NCI-H774 (cell line): Measurements from ENCODE around the gene NME7.
"Not testable (repeated sequence)": the region's sequence is repeated elsewhere in the genome, so short reads cannot be mapped to it uniquely, and the experiment has no call there.

Source experiments
- DNase-seq: peaks from one replicate; lab custom pipeline; 2025; lab: John Stamatoyannopoulos, UW

Gene NME7, protein sequence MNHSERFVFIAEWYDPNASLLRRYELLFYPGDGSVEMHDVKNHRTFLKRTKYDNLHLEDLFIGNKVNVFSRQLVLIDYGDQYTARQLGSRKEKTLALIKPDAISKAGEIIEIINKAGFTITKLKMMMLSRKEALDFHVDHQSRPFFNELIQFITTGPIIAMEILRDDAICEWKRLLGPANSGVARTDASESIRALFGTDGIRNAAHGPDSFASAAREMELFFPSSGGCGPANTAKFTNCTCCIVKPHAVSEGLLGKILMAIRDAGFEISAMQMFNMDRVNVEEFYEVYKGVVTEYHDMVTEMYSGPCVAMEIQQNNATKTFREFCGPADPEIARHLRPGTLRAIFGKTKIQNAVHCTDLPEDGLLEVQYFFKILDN

DNA sequence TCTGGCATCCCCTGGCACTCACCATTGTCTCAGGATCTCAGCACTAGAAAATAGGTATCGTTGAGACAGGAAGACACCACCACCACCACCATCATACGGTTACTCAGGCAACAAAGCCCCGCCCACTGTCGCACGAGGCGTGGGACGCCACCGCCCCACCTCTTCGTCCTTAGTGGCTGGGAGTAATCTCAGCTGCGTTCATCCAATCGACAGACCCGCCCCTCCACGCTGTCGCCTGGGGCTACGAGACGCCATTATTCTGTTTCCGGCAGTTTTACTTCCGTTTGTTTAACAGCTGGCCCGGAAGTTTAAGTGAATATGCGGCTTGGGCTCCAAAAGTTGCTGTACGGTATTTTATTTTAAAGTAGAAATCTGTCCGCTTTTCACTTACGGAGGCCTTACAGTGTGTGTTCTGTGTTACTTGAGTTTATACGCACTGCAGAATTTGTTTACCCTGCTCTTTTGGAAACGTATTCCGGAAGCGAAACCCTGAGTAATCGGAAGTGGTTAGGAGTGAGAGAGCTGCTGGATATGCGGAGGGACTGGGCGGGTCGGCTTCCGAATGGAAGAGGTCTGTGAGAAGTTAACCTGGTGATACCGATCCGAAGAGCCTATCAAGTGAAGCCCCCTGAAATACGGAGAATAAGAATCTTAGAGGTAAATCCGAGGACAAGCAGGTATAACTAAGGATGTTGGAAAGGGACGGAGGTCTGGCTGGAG, at the start of gene NME7, which contains the start of gene BLZF1:
NME7 (minus strand) TSS at position 112 of the 720 bp plus-strand sequence; CDS start at position 25, 87 bp downstream.
BLZF1 (plus strand) TSS at position 510 of the 720 bp plus-strand sequence. CDS start 1,328 bp downstream, outside the sequence.
- DNase-seq = peak; percentile 98

DNA sequence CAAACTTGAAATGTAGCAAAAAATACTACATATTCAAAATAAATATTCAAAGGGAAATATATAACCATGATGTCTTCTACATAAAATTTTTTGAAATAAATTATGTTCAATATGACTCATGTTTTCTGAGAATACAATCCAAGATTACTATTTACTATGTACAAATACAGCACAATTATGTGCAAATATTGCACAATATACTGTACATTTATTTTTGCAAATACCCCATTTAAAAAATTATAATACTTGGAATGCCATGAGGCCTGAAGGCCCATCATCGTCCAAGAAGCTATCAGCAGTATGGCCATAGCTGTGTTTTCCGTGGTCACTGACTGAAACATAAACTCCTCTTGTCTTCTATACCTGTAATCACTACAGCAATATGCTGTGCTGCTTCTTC, 47.4 kb upstream of the NME7 start:
- DNase-seq = no peak

DNA sequence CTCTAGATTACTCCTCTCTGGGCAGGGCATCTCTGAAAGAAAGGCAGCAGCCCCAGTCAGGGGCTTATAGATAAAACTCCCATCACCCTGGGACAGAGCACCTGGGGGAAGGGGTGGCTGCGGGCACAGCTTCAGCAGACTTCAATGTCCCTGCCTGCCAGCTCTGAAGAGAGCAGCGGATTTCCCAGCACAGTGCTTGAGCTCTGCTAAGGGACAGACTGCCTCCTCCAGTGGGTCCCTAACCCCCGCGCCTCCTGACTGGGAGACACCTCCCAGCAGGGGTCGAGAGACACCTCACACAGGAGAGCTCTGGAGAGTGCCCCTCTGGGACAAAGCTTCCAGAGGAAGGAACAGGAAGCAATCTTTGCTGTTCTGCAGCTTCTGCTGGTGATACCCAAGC, 40.7 kb upstream of the NME7 start:
- not testable (repeated sequence) for DNase-seq

DNA sequence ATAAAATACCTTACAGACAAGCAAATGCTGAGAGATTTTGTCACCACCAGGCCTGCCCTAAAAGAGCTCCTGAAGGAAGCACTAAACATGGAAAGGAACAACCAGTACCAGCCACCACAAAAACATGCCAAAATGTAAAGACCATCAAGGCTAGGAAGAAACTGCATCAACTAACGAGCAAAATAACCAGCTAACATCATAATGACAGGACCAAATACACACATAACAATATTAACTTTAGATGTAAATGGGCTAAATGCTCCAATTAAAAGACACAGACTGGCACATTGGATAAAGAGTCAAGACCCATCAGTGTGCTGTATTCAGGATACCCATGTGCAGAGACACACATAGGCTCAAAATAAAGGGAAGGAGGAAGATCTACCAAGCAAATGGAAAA, 35.0 kb upstream of the NME7 start:
- DNase-seq = not testable (repeated sequence)

DNA sequence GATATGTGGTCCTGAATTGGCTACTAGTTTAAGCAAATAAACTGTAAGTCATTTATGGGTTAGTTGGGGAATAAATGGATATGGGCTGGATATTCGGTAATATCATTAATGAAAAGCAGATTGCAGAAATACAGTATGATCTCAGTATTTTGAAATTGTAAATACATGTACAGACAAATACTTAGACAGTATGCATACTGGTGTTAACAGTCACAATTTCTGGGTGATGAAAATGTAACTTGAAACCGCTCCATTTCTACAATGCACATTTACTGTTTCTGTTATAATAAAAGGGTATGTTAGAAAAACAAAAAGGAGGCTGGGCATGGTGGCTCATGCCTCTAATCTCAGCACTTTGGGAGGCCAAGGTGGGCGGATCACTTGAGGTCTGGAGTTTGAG, 28.4 kb upstream of the NME7 start:
- no peak for DNase-seq

DNA sequence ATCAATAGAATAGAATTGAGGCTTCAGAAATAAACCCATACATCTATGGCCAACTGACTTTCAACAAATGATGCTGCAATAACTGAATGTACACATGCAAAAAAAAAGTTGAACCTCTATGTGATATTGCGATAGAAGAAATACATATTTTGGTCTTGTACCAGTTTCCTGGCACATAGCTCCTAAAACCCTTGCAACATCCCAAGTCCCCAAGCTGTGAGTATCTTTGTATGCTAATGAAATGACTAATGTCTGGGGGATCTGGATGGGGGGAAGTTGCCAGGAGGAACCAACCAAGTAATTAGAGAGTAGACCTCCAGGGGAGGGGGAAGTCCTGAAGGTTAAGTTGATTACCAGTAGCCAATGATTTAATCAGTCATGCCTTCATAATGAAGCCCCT, 24.8 kb upstream of the NME7 start:
- no peak for DNase-seq

DNA sequence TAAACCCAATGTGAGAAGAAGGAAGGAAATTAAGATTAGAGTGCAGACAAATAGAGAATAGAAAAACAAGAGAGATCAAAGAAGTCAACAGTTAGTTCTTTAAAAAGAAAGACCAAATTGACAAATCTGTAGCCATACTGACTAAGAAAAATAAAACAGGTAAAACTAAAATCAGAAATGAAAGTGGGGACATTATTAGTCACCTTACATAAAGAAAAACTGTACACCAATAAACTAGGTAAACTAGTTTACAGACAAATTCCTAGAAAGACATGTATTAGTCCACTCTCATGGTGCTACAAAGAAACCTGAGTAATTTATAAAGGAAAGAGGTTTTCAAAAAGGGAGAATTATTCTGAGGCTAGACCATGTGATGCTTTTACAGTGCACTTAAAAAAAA, 22.7 kb upstream of the NME7 start:
- DNase-seq = no peak

DNA sequence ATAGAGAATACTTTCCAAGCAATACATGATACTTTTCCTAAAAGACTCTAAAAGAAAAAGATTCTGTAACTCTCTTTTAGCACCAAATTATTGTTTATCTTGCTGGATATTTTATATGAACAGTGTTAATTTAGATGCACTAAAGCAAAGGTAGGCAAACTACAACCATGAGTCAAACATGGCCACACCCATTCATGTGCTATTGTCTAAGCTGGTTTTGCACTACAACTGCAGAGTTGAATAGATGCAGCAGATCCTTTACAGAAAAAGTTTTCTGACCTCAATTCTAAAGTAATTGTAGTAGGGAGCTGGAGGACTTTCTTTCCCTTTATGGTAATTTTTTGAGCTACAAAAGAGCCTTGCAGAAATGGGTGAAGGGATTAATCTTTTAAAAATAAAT, 19.8 kb upstream of the NME7 start:
- DNase-seq = no peak

DNA sequence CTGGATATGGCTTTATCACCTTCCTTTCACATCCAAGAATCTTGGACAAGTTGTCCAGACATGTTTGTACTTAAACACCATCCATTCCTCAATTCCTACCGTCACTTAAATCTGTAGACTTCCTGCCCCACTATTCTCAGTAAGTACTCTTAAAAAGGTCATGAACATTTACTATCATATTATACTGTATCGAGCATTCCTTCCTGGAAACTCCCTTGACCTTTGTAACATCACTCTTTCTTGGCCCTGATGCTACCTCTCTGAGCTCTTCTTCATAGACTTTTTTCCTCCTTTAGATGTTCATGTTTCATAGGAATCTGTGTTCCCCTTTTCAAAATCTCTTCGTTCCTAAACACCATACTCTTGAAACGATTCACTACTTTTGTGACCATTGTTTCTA, 15.9 kb upstream of the NME7 start:
- DNase-seq = no peak

DNA sequence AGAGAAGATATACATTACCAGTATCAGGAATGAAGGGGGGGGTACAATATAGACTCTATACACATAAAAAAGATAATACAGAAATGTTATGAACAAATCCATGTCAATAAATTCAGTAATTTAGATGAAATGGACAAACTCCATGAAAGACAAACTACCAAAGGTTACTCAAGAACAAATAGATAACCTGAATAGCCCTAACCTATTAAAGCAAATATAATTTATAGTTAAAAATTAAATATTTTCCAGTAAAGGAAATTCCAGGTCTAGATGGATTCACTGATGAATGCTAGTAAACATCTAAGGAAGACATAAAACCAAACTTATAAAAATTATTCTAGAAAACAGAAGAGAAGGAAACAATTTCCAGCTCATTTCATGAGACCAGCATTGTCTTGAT, 13.6 kb upstream of the NME7 start:
- DNase-seq = no peak

DNA sequence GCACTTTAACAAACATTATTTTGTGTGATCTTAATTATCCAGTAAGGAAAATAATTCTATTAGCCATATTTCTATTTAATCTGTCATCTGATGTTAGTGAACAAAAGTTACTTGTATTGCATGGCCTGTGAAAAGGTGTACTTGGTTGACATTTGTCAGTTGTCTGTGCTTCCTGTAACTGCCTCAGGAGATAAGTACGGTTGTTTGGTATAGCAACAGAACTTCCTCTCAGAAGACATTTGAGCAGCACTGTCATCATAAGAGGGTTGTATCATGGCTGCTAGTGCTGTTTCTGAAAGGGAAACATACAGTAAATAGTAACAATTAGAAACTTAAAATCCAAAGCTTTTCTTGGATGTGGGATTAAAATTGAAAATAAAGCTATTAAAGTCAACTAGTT, 3.8 kb upstream of the NME7 start:
- DNase-seq = no peak

DNA sequence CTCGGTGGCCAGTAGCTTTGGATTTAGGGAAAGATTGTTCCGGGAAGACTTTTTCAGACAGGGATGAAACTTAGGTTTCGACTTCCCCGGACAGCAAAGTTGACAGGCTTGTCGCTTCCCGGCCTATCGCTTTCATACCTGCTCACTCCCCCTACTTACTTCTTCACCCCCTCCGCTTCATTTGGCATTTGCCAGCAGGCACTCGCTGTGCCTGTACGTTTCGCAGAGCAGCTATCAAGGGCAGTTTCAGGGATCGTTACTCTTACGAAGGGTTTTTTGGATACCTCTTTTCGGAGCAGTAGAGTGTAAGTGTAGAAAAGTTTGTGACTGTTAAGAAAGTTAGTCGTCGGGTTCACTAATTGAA, 791 bp upstream of the NME7 start:
- DNase-seq = no peak

DNA sequence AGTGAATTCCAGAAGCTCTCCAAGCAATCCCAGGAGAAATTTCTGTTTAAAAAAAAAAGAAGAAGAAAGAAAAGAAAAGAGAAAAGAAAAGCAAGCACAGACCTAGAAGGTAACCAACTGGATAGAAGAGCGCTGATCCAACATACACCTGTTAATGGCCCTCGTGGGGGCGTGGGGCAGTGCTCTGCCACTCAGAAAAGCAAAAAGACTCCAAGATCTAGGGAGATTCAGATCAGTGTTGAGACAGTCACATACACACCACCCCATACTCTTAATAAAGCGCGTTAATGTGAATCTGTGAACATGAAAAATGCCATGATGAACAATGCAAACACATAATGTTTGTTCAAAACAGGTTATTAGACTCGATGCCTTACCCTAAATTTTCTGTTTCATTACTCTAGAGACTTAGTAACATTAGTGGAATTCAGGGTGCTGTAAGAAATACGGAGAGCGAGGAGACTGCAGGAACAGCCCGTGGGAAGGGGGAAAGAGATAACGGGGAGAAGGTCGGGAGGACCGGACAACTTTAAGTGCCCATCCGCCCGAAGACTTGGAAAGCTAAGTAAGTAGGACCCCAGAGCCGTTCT, 406 bp downstream of the NME7 start:
- no peak for DNase-seq

DNA sequence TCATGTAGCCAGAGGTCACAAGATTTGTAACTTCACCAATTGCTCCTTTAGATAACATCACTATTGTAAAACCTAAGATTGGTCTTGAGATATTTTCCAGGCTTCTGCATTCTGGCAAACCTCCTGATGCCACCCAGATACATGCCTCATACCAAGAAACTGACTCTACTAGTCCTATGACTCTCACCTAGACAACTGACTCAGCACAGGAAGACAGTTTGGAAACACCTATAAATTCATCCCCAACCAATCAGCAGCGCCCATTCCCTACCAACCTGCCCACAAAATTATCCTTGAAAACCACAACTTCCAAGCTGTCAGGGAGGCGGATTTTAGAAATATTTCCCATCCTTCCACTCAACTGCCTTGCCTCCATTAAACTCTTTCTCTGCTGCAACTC, 2.6 kb downstream of the NME7 start:
- no peak for DNase-seq

DNA sequence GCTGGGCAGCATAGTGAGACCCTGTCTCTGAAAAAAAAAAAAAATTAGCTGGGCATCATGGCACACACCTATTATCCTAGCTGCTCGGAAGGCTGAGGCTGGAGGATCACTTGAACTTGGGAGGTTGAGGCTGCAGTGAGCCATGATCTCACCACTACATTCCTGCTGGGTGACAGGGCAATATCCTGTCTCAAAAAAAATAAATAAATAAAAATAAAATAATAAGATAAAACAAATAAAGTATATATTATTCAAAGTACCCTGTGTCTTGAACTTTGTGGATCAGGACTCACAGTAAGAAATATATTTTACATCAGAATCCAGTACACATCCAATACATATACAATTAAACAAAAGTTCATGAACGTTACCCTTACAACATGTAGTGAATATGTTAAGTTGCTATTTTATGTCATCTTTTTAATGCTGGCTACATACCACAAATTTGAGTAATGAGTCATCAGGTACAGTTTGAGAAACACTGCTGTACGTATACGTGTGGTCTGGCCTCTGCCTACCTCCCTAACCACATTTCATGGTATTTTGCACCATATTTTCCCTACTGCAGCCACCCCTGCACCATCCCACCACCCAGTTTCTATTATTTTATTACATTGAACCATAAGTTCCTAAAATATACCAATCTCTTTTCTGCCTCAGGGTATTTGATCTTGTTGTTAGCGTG, 4.4 kb downstream of the NME7 start:
- DNase-seq = no peak

DNA sequence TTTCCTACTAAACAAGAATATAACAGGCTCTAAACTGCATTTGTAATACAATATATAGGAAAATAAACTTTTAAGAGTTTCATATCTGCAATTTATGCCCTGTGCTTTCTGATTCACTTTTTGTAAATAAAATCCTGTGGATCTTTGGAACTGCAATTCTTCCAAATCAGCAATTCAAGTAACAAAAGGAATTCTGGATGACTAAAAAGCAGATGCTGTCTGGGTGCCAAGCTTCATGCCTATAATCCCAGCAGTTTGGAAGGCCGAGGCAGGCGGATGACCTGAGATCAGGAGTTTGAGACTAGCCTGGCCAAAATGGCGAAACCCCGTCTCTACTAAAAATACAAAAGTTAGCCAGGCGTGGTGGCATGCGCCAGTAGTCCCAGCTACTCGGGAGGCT, 6.3 kb downstream of the NME7 start:
- DNase-seq = no peak

DNA sequence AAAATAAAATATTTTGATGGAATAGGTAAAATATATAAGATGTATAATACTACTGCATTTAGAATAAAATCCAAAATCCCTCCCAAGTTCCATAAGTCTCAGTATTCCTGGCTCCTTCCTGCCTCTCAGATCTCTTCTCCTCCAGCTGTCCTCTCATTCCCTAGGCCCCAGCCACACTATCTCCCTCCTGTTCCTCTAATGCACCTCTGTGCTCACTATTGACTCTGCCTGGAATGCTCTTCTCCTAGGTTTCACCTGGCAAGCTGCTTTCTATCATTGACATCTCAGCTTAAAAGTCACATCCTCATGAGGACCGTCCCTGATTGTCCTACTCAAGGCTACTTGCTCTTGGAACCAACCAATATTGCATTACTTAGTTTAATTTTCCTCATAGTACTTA, 7.2 kb downstream of the NME7 start:
- no peak for DNase-seq

DNA sequence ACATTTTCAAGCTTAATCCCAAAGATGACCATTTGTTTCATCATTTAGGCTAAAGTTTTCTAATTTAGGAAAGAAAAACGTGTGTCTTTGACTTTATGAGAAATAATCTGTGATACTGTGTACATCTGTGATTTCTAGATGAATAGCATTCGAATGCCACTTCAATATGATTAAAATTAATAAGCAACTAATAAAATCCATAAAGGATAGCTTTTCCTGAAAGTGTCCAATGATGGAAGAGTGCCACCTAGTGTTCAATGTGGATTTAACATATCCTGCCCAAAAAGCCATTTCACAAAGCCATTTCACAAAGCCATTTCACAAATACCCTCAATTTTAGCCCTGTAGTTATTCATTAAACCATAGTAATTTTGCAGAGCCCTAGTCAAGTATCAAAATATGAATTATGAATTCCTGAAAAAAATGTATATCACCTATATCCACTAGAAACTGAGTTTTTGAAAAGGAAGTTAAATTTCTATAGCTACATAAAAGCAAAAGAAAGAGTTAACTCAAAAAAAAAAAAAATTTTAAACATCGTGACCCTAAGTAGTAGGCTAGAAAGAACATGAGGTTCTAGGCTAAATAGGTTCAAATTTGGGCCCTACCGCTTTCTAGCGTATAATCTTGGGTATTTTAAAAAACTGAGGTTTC, 19.1 kb downstream of the NME7 start:
- peak; percentile 45 for DNase-seq

DNA sequence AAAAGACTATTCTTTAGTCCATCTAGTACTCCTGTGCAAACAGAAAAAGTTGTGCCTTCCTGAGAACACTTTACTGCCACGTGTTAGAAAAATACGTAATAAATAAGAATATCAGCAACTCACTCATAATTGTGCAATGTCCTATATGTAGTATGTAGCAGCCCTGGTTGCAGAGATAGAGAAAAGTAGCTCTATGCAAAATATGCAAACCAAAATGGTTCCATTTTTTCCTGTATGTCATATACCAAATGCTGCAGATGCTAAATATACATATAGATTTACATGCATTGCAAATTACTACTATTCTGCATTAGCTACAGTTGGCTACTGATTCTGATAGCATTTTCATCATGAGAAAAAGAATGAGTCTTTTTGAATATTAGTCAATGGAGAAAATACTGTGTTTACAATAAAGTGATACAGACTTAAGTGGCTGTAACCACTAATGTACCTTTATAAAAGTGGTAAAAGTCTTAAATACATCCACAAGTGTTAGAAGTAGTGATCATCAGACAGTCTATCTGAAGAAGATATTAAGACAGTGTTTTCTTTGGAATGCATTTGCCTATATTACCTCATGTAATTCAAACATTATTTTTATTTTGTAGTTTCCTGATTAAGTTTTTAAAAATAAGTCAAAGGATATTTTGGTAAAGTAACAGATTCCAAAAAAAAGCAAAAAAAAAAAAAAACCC, 19.8 kb downstream of the NME7 start:
- no peak for DNase-seq

DNA sequence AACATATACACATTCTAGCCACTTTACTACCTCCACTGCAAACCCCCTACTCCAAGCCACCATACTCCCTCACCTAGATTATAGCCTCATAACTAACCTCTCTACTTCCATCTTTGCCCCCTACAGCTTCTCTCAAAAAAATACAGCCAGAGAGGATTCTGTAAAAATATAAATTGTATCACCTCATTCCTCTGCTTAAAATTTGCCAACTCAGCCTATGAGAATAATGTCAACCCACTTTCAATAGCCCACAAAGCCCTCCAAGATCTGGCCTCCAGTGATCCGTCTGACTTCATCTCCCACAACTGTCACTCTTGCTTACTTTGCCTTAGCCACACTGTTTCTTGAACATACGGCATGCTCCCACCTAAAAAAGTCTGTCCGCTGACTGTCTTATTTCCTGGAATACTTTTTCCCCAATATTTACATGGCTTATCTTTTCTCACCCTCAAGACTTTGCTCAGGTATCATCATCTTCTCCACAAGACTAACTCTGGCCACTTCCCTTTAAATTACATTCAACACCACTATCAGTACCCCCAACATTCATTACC, 21.5 kb downstream of the NME7 start:
- DNase-seq = no peak

DNA sequence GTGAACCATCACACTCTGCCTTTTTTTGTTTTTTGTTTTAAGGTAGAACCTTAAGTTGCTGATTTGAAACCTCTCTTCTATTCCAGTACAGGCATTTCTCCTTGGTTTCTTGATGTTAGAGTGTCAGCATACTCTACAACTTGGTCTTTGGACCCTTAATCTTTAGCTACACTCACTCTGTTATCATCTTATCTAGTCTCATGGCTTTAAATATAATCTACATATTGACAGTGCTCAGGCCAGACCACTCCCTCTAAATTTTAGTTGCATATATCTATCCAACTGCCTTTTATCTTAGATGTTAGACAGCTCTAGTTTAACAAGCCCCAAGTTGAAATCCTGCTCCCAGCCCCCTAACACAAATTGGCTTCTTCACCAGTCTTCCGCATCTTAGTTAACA, 22.1 kb downstream of the NME7 start:
- DNase-seq = no peak
